GM10847 (cell line): Measurements from ENCODE around the gene CORO7.

Source experiments
- POLR2A ChIP-seq: IDR thresholded peaks from 2 replicates; pipeline ENCODE4 v1.6.1; 2011; ENCODE audit not compliant: insufficient read length; ENCODE audit errors: extremely low read depth

Gene CORO7

GRCh38 chr16:4336701-4337539 lies 79.5 kb downstream of the CORO7 start:
- no peak for TF ChIP-seq POLR2A

GRCh38 chr16:4334724-4335495 lies 81.5 kb downstream of the CORO7 start:
- TF ChIP-seq POLR2A = no peak

- TF ChIP-seq POLR2A = no peak
Observed at GRCh38 chr16:4333308-4333638, 83.1 kb downstream of the CORO7 start.

GRCh38 chr16:4332623-4333307 lies 83.6 kb downstream of the CORO7 start:
- no peak for TF ChIP-seq POLR2A

GRCh38 chr16:4332083-4332482 lies 84.3 kb downstream of the CORO7 start:
- TF ChIP-seq POLR2A = no peak

GRCh38 chr16:4330277-4330874 lies 86.0 kb downstream of the CORO7 start:
- no peak for TF ChIP-seq POLR2A

GRCh38 chr16:4328782-4329775 lies 87.3 kb downstream of the CORO7 start:
- no peak for TF ChIP-seq POLR2A

GRCh38 chr16:4328046-4328781 lies 88.2 kb downstream of the CORO7 start:
- no peak for TF ChIP-seq POLR2A

GRCh38 chr16:4327386-4328045 lies 88.9 kb downstream of the CORO7 start:
- no peak for TF ChIP-seq POLR2A

- TF ChIP-seq POLR2A = no peak
Observed at GRCh38 chr16:4325253-4325758, 91.1 kb downstream of the CORO7 start.

- TF ChIP-seq POLR2A = no peak
Observed at GRCh38 chr16:4324492-4325252, 91.7 kb downstream of the CORO7 start.

GRCh38 chr16:4323845-4324488 lies 92.4 kb downstream of the CORO7 start:
- TF ChIP-seq POLR2A = no peak
